ENCODE measurements around the gene ZNF322.
"Not testable (repeated sequence)": the region's sequence is repeated elsewhere in the genome, so short reads cannot be mapped to it uniquely, and the experiment has no call there.

The ZNF322 gene, protein sequence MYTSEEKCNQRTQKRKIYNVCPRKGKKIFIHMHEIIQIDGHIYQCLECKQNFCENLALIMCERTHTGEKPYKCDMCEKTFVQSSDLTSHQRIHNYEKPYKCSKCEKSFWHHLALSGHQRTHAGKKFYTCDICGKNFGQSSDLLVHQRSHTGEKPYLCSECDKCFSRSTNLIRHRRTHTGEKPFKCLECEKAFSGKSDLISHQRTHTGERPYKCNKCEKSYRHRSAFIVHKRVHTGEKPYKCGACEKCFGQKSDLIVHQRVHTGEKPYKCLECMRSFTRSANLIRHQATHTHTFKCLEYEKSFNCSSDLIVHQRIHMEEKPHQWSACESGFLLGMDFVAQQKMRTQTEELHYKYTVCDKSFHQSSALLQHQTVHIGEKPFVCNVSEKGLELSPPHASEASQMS

DNA sequence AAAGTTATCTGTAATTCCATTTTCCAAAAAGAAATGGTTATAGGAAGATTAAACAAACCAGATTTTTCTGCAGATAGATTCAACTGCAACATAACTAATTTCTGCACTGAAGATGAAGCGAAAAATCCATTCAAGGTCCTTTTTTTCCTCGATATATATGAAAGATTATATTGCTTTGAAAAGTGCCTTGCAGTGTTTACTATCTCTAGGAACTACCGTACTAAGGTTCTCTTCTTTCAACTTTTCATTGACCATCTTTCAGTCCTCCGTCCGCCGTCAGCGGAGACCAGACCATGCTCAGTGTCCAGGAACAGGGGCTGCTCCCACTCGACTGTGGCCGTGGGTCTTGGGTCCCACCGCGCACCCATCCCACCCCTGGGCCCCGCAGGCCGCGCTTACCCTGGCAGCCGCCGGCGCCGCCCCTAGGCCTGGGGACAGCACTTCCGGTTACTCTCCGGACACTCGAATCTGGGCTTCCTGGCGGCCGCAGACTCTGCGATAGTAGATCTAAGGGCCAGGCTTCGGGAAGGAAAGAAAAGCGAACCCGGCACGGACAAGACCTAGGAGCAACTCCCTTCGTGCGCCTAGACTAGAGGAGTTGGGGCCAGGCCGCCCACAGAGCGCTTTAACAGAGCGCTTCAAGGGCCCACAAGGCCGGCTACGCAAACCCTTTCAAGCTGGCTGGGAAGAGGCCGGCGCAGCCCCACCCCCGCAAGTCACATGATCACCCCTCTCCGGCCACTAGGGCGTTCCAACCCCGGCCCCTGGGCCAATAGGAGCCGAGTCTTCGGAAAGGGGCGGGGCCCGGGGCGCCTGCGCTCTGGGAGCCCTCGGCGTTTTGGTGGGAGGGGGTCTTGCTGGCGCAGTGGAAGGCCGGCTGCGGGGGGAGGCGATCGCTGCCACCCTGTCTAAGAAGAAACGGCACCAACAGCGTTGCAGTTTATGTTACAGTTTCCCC lies at the start of gene ZNF322:
ZNF322 (minus strand) TSS at position 705 of the 958 bp plus-strand sequence. CDS start 21,193 bp downstream, outside the sequence.
- DNase-seq = peak; percentile 95

DNA sequence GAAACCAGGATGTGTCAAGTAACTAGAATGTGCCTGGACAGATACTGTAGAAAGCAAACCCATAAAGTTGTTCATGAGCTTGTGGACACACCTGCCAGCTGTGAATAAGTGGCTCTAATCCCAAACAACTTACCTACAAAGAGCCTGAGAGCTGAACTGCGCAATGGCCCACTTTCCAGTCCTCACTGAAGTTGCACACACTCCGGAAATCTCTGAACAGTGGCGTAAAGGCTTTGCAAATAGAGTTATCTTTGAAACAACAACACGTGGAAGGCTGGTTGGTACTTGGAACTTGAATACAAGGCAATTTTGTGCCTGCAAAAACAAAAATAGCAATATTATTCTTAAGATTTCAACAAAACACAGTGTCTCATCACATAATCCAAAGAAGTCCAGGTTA lies 46.2 kb upstream of the ZNF322 start:
- not testable (repeated sequence) for DNase-seq

DNA sequence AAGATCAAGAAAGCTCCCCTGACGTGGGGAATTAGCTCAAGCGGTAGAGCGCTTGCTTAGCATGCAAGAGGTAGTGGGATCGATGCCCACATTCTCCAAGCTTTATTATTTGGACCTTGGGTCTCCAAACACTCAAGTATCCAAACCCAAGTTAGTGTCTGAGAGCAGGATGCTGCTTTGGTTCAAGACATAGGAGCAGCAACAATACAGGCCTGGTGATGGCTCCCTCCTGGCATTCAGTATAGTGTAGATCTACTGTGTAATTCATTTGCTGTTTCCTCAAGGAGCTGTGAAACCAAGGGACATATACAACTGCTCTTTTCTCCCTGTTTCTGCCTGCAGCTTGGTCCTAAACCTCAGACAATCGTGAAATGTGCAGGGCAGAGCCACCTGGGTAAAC lies 45.8 kb upstream of the ZNF322 start:
- not testable (repeated sequence) for DNase-seq

DNA sequence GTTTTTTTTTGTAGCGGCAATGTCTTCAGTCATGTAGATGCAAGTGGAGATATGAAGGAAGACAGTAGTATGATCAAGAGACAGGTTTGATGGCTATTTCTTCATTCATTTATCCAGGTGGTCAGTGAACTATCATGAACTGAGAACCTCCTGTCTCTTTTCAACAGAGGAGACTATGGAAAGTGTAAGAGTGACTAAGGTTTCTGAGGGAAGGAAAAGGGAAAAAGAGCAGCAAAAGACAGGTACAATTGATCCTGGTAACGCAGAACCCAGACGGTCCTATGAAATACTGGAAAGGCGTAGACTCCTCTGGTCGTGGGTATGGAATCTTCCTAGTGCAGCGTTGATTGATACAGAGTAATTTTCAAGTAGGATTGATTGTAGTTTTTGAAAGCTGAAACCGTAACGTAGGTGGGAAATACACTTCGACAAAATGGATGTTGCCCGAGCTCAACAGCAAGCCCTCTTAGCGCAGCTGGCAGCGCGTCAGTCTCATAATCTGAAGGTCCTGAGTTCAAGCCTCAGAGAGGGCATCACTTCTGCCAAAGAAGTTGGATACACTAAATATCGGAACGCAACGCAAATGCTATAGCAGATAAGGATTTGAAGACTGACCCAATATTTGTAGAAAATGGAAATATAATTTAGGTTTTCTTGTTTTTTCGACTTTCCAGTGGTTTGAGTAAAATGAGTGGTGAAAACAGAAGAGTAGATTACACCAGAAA lies 41.6 kb upstream of the ZNF322 start:
- DNase-seq = not testable (repeated sequence)

DNA sequence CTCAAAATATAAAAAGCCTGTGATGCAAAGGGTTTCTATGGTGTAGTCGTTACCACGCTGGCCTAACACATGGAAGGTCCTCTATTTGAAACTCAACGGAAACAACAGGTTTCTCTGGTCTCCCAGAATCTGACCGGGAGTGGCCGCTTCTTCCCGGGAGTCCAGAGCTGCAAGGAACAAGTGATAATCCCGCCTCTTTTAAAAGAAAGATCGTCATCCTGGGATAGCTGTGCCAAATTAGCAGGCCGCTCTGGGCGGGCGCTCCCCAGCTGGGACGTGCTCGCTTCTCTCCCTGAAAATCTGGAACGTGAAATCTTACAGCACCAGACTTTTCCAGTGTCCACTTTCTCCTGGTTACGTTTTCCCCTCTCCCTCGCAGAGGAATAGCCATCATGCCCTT lies 38.0 kb upstream of the ZNF322 start:
- not testable (repeated sequence) for DNase-seq

DNA sequence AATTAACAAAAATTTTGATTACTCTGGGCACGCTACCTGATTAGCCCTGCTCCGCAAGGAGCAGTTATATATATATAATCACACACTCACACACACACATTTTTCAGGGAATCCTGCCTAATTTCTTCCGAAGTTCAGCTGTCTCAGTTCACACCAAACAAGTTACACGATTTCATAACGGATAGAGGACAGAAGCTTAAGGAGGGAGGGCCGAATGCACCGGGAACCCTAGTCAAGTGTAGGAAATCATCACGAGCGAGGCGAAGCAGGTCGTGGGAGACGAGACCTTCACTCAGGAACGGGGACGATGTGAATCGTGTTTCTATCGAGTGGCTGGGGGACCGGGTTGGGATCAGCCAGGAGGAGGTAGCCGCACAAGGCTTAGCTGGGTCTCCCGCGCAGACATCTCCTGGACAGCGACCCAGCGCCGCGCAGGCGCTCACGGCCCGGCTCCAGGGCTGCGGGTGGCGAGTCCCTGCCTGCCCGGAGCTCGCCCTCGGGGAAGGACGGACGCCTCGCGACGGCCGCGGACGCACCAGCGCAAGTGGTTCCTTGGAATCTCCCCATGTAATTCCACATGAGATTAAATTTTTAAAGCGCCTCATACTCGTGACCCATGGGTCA lies 29.9 kb upstream of the ZNF322 start:
- not testable (repeated sequence) for DNase-seq

DNA sequence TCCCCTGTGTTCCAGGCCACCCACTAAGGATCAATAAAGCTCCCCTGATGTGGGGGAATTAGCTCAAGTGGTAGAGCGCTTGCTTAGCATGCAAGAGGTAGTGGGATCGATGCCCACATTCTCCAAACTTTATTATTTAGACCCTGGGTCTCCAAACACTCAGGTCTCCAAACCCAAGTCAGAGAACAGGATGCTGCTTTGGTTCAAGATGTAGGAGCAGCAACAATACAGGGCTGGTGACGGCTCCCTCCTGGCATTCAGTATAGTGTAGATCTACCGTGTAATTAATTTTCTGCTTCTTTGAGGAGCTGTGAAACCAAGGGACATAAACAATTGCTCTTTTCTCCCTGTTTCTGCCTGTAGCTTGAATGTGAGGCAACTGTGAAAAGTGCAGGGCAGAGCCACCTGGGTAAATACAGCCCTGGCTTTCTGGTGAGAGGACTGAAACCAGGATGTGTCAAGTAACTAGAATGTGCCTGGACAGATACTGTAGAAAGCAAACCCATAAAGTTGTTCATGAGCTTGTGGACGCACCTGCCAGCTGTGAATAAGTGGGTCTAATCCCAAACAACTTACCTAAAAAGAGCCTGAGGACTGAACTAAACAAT lies 23.0 kb upstream of the ZNF322 start:
- DNase-seq = not testable (repeated sequence)

DNA sequence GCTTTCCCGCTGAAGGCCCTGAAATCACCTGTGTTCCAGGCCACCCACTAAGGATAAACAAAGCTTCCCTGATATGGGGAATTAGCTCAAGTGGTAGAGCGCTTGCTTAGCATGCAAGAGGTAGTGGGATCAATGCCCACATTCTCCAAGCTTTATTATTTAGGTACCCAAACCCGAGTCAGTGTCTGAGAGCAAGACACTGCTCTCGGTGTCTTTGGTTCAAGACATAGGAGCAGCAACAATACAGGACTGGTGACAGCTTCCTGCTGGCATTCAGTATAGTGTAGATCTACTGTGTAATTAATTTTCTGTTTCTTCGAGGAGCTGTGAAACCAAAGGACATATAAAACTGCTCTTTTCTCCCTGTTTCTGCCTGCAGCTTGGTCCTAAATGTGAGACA lies 13.7 kb upstream of the ZNF322 start:
- DNase-seq = not testable (repeated sequence)

DNA sequence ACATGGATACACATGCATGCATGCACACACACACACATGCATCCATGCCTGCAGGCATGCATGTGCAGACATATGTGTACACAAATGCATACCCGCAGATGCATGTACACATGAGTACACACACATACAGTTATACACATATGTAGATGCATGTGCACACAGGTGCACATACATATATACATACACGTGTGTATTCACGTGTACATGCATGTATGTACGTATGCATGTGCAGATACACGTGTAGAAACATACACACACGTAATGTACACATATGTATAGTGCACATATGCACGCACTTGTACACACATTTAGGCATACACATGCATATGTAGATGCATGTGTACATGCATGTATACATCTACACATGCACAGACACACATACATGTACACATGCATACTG lies 11.0 kb upstream of the ZNF322 start:
- DNase-seq = not testable (repeated sequence)

DNA sequence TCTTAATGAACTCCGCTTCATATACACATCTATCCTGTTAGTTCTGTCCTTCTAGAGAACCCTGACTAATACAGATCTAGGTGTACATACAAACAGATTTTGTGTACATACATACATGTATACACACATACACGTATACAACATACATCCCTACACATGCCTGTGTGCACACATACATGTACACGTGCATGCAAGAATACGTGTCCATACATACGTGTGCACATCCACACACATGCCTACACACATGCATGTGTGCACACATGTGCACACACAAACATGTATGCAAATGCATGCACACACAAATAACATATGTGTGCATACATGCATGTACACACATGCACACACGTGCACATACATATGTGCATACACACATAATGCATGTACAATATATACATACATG lies 10.5 kb upstream of the ZNF322 start:
- DNase-seq = not testable (repeated sequence)

DNA sequence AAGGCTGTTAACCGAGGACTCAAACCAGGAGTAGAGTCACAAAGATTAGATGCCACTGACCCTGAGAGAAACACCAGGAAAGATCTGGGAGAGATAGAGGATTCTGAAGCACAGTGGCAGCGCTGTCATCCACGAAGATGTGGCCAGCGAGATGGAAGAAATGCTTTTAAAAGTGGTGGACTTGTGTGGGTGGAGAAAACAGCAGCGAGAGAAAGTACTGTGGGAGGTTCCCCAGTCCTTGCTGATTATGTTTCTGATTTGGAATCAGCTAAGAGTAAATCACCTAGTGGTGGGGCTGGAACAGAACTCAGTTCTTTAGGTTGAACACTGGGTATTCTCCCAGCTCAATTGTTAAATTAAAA lies 435 bp upstream of the ZNF322 start:
- DNase-seq = peak; percentile 2

DNA sequence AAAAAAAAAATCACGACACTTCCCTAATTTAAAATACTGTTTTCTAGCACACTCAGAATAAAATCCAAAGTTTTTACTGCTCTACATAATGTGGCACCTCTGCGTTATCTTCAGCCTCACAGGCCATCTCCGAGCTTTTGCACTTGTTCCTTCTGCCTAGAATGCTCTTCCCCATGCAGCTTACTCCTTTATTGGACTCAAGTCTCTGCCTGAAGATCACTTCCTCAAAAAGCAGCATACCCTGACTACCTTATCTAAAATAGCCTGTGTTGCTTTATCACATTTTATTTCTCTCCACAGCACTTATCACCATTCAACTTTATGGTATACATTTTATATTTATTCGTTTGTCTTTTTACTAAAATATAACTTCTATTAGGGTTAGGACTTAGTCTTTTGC lies 2.3 kb downstream of the ZNF322 start:
- DNase-seq = no peak

DNA sequence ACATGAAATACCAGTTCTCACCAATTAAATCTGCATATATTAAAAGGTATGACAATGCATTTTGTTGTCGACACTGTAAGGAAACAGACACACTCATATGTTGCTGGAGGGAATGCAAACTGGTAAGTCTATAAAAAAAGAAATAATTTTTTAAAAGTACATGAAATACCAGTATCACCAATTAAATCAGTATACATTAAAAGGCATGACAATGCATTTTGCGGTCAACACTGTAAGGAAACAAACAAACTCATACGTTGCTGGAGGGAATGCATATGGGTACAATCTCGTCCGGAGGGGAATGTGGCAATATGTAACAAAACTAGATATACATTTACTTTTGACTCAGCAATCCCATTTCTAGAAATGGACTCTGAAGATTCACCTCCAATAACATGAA lies 6.5 kb downstream of the ZNF322 start:
- no peak for DNase-seq

DNA sequence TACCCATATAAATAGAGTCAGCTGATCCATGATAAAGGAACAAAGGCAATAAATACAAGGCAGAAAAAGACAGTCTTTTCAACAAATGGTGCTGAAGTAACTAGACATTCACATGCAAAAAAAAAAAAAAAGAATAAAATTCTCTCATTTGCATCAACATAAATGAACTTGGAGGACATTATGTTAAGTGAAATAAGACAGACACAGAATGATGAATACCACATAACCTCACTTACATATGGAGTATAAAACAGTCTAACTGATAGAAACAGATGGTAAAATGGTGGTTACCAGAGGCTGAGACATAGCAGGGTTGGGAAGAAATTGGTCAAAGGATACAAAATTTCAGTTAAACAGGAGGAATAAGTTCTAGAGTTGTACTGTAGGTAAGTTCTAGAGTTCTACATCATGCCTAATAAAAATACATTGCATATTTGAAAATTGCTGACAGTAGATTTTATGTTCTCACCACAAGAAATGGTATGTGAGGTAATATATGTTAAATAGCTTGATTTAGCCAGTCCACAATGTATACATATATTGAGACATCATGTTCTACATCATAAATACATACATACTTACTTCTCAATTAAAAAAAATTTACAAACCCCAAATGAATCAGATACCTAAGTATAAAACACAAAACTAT lies 8.3 kb downstream of the ZNF322 start:
- DNase-seq = no peak

DNA sequence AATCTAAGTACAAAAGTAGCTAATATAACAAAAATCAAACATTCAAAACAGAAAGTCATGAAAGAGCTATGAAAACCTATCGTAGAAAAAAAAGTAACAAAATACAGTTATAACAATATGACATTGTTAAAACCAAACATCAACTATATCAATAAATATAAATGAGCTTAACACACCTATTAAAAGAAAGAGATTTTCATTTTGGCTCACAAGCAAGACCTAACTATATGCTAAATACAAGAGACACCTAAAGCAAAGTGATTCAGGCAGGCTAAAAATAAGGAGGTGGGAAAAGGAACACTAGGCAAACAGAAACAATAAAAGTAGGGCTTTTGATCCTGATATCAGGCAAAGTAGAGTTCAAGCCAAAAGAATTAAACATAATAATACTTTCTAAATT lies 13.5 kb downstream of the ZNF322 start:
- no peak for DNase-seq

DNA sequence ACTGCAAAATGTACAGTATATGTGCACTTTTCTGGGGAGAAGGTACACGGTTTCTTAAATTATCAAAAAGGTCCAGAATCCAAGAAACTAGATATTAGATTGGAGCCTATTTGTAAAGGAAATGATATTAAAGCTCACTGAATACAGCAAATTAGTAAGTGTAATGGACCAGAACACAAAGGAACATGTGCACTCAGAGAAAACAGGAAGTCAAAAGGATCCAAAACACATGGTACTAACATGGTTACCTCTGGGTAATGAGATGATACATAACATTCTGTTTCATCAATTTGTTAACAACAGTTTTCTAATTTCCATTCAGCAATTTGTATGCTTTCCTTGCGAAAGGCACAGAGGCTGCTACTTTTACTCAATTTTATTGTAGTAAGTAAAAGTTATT lies 18.7 kb downstream of the ZNF322 start:
- no peak for DNase-seq

DNA sequence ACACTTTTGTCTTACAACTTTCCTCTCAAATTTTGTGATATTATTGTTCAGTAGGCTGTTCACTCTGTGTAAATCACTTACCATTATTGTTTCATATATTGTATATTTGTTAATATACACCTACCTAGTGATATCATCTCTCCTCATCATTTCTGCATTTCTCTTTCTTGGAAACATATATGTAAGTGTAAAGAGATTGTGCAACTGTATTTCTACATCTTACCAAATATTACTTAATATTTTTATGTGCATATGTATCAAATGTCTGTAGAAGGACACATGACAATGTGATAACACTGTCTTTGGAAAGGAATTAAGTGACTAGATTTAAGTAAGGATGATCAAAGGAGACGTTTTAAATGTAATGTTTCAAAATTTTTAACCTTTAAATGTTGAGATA lies 30.2 kb downstream of the ZNF322 start:
- DNase-seq = no peak

DNA sequence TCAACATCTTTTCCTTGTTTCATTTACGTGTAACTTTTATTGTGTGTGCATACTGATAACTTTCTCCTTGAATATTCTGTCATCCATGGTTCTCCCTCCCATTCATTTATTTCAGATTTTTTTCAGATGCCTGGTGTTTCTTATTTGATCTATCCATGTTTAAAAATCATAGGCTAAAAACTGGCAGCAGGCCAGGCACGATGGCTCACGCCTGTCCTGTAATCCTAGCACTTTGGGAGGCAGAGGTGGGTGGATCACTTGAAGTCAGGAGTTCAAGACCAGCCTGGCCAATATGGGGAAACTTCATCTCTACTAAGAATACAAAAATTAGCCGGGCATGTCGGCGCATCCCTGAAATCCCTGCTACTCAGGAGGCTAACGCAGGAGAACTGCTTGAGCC lies 31.7 kb downstream of the ZNF322 start:
- DNase-seq = no peak

DNA sequence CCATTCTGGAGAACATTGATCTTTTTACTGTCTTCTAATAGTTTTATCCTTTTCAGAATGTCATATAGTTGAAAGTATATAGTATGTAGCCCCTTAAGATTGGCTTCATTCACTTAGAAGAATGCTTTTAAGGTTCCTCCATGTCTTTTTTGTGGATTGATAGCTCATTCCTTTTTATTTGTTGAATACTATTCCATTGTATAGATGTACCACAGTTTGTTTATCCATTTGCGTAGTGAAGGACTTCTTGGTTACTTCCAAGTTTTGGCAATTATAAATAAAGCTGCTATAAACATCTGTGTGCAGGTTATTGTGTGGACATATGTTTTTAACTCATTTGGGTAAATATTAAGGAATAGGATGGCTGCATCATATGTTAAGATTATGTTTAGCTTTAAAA lies 35.0 kb downstream of the ZNF322 start:
- DNase-seq = no peak

DNA sequence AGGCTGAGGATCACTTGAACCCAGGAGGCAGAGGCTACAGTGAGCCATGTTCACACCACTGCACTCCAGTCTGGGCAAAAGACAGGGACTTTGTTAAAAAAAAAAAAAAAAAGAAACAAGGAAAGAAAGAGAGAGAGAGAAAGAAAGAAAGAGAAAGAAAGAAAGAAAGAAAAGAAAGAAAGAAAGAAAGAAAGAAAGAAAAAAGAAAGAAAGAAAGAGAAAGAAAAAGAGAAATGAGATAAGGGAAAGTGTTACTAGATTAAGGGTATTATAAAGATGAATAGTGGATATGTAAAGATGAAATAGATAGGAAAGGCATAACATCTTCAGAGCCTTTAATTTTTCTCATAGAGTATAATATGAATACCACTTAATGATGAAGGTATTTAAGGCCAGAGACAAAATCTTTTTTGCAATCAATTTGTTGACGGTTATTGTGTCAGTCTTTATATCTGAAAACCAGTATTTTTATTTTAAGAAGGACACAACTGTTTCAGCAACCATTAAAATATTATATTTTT lies 36.1 kb downstream of the ZNF322 start:
- no peak for DNase-seq

All from activated CD4-positive, alpha-beta T cell treated with anti-CD3 and anti-CD28 coated beads, Interleukin-2, Interleukin-6, amounts not matched to agents 100 ng/mL and 50 ng/mL, durations not matched to agents 16 hours and 8 hours (primary cell).